Measurements from ENCODE around the gene EP400. TPM values are rescaled to one million over a fixed set of nuclear protein-coding genes. Genes with fewer than 3 reads are reported as not detected.

The EP400 gene
- total and polyA plus RNA-seq, 4 donors, result 14.4 to 50.6 (median 30.8) TPM

GRCh38 chr12:132029503-132030300, 80.0 kb downstream of the EP400 start:
- DNase-seq (ENCODE audit: low read depth in 4 of 6, low spot score in 6 of 6), result no peak
- WGBS (ENCODE audit: insufficient coverage), result 93% methylated on average over 22 of the region's 26 CpGs
- Histone ChIP-seq H3K9me3 (ENCODE audit: control insufficient read depth, insufficient read depth, low read length) (no peaks in the 10 kb centered on the region), H3K27me3 (ENCODE audit: control insufficient read depth, insufficient read depth, low read length) (no peaks in the 10 kb centered on the region), H3K4me1 (ENCODE audit: control insufficient read depth, insufficient read depth, low read length) (no peaks in the 10 kb centered on the region), H3K27ac (ENCODE audit: low read depth, low read length) (no peak overlapping the region), H3K4me3 (ENCODE audit: low read depth, low read length) (no peak overlapping the region), H3K36me3 (ENCODE audit: control insufficient read depth, insufficient read depth, low read length) (peaks cover 87% of the 10 kb centered on the region)

- Histone ChIP-seq H3K27me3 (ENCODE audit: control insufficient read depth, insufficient read depth, low read length) (no peaks in the 10 kb centered on the region), H3K4me1 (ENCODE audit: control insufficient read depth, insufficient read depth, low read length) (no peaks in the 10 kb centered on the region), H3K4me3 (ENCODE audit: low read depth, low read length) (no peak overlapping the region), H3K9me3 (ENCODE audit: control insufficient read depth, insufficient read depth, low read length) (no peaks in the 10 kb centered on the region), H3K27ac (ENCODE audit: low read depth, low read length) (no peak overlapping the region), H3K36me3 (ENCODE audit: control insufficient read depth, insufficient read depth, low read length) (peaks cover 88% of the 10 kb centered on the region)
- DNase-seq (ENCODE audit: low read depth in 4 of 6, low spot score in 6 of 6), result no peak
- 83% methylated on average over 2 of the region's 11 CpGs for WGBS (ENCODE audit: insufficient coverage)
Measured at GRCh38 chr12:132030367-132031038, 80.8 kb downstream of the EP400 start.

- 92% methylated on average over 1 of the region's 5 CpGs for WGBS (ENCODE audit: insufficient coverage)
- no peaks in the 10 kb centered on the region for H3K4me1 ChIP-seq (ENCODE audit: control insufficient read depth, insufficient read depth, low read length)
- H3K27ac ChIP-seq (ENCODE audit: low read depth, low read length), result no peak overlapping the region
- no peak overlapping the region for H3K4me3 ChIP-seq (ENCODE audit: low read depth, low read length)
- no peak for DNase-seq (ENCODE audit: low read depth in 4 of 6, low spot score in 6 of 6)
- H3K36me3 ChIP-seq (ENCODE audit: control insufficient read depth, insufficient read depth, low read length), result peaks cover 86% of the 10 kb centered on the region
- H3K27me3 ChIP-seq (ENCODE audit: control insufficient read depth, insufficient read depth, low read length), result no peaks in the 10 kb centered on the region
- H3K9me3 ChIP-seq (ENCODE audit: control insufficient read depth, insufficient read depth, low read length), result no peaks in the 10 kb centered on the region
Measured at GRCh38 chr12:132033627-132034026, 83.9 kb downstream of the EP400 start.

- no peaks in the 10 kb centered on the region for H3K9me3 ChIP-seq (ENCODE audit: control insufficient read depth, insufficient read depth, low read length)
- H3K4me3 ChIP-seq (ENCODE audit: low read depth, low read length), result no peak overlapping the region
- over 99% methylated on average over 30 of the region's 31 CpGs for WGBS (ENCODE audit: insufficient coverage)
- H3K27me3 ChIP-seq (ENCODE audit: control insufficient read depth, insufficient read depth, low read length), result no peaks in the 10 kb centered on the region
- H3K27ac ChIP-seq (ENCODE audit: low read depth, low read length), result no peak overlapping the region
- H3K36me3 ChIP-seq (ENCODE audit: control insufficient read depth, insufficient read depth, low read length), result peaks cover 82% of the 10 kb centered on the region
- no peaks in the 10 kb centered on the region for H3K4me1 ChIP-seq (ENCODE audit: control insufficient read depth, insufficient read depth, low read length)
- DNase-seq (ENCODE audit: low read depth in 4 of 6, low spot score in 6 of 6), result no peak
Measured at GRCh38 chr12:132036063-132036683, 86.4 kb downstream of the EP400 start.

DNA sequence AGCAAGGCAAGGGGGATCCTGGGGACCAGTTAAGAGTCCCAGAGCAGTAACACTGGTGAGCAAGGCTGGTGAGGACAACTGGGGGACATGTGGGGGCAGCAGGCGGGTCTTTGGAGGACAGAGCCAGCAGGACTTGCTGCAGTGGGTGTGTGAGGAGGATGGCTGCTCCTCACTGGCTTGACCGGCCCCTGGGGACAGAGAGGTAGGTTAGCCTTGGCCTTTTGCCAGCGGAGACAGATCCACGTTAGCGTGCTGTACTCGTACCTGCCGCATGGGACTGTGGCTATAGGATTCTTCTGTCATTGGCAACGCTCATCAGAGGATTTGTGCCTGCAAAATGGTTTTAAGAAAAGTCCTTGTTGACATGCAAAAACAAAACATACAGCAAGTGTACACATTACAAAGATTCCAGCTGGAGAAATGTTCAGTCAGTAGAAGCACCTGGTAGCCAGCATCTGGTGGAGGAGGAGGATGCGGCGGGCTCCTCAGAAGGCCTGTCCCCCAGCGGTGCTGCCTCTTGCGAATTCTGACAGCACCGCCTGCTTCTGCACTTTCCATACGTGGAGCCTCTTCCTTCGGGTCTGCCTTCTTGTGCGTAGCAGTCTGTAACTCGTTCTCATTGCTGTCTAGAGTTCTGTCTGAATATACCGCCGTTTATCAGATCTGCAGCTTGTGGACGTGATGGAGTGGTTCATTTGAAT, 91.3 kb downstream of the EP400 start:
- DNase-seq (ENCODE audit: low read depth in 4 of 6, low spot score in 6 of 6), result no peak
- Histone ChIP-seq H3K27me3 (ENCODE audit: control insufficient read depth, insufficient read depth, low read length) (no peaks in the 10 kb centered on the region), H3K4me1 (ENCODE audit: control insufficient read depth, insufficient read depth, low read length) (no peaks in the 10 kb centered on the region), H3K9me3 (ENCODE audit: control insufficient read depth, insufficient read depth, low read length) (no peaks in the 10 kb centered on the region), H3K27ac (ENCODE audit: low read depth, low read length) (no peak overlapping the region), H3K36me3 (ENCODE audit: control insufficient read depth, insufficient read depth, low read length) (peaks cover 73% of the 10 kb centered on the region), H3K4me3 (ENCODE audit: low read depth, low read length) (no peak overlapping the region)
- WGBS (ENCODE audit: insufficient coverage), result 92% methylated on average over 20 of the region's 20 CpGs

- 78% methylated on average over 1 of the region's 3 CpGs for WGBS (ENCODE audit: insufficient coverage)
- H3K4me1 ChIP-seq (ENCODE audit: control insufficient read depth, insufficient read depth, low read length), result no peaks in the 10 kb centered on the region
- no peaks in the 10 kb centered on the region for H3K9me3 ChIP-seq (ENCODE audit: control insufficient read depth, insufficient read depth, low read length)
- H3K27ac ChIP-seq (ENCODE audit: low read depth, low read length), result no peak overlapping the region
- H3K36me3 ChIP-seq (ENCODE audit: control insufficient read depth, insufficient read depth, low read length), result peaks cover 59% of the 10 kb centered on the region
- H3K27me3 ChIP-seq (ENCODE audit: control insufficient read depth, insufficient read depth, low read length), result no peaks in the 10 kb centered on the region
- DNase-seq (ENCODE audit: low read depth in 4 of 6, low spot score in 6 of 6), result no peak
- H3K4me3 ChIP-seq (ENCODE audit: low read depth, low read length), result no peak overlapping the region
Measured at GRCh38 chr12:132043216-132043615, 93.5 kb downstream of the EP400 start.

DNA sequence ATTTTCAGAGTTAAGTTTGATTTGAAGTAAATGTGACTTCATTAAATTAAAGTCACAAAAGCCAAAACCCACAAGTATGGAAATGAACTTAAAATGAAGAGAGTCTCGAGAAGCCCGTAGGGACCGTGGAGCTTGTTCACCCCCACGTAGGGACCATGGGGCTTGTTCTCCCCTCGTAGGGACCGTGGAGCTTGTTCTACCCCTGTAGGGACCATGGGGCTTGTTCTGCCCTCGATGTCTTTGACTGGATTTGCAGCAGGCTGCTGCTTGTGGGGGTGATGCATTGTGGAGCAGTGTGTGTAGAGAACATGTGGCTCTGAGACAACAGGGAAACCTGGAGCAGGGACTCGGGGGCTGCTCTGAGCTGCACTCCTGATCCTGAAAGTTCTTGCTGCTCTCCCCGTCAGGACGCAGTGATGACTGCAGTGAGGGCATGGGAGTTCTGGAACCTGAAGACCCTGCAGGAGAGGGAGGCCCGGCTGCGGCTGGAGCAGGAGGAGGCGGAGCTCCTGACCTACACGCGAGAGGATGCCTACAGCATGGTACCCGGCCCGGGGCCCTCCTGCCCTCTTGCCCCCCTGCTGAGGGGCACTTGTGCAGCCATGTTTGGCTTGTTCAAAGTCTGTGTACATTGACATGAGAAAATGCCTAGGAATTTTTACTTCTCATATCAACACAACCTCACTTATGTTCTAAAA, 94.2 kb downstream of the EP400 start:
- Histone ChIP-seq H3K27ac (ENCODE audit: low read depth, low read length) (no peak overlapping the region), H3K9me3 (ENCODE audit: control insufficient read depth, insufficient read depth, low read length) (no peaks in the 10 kb centered on the region), H3K27me3 (ENCODE audit: control insufficient read depth, insufficient read depth, low read length) (no peaks in the 10 kb centered on the region), H3K36me3 (ENCODE audit: control insufficient read depth, insufficient read depth, low read length) (peaks cover 54% of the 10 kb centered on the region), H3K4me3 (ENCODE audit: low read depth, low read length) (no peak overlapping the region), H3K4me1 (ENCODE audit: control insufficient read depth, insufficient read depth, low read length) (no peaks in the 10 kb centered on the region)
- DNase-seq (ENCODE audit: low read depth in 4 of 6, low spot score in 6 of 6), result no peak
- WGBS (ENCODE audit: insufficient coverage), result 83% methylated on average over 12 of the region's 17 CpGs

DNA sequence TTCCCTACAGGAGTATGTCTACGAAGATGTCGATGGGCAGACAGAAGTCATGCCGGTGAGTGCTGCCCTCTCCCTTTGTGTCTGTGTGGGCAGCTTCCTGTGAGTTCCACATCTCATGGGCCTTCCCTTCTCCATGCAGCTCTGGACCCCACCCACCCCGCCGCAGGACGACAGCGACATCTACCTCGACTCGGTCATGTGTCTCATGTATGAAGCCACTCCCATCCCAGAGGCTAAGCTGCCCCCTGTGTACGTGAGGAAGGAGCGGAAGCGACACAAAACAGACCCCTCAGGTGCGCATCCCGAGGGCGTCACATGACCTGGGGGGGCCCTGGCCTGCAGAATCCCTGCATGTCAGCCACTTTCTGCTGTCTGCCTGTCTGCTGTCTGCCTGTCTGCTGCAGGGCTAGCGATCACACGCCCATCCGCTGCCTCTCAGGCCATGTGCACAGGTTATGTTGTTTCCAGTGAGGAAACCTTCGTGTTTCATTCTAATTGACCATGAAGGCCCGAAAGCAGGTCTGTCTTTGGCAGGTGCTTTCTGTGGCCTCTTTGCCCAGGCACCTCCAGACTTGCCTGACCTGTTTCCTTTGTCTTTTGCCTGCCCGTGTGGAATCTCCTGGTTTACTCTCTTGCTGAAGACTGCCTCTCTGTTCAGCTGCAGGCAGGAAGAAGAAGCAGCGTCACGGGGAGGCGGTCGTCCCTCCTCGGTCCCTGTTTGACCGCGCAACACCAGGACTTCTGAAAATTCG, 95.1 kb downstream of the EP400 start:
- Histone ChIP-seq H3K4me1 (ENCODE audit: control insufficient read depth, insufficient read depth, low read length) (no peaks in the 10 kb centered on the region), H3K9me3 (ENCODE audit: control insufficient read depth, insufficient read depth, low read length) (no peaks in the 10 kb centered on the region), H3K4me3 (ENCODE audit: low read depth, low read length) (no peak overlapping the region), H3K36me3 (ENCODE audit: control insufficient read depth, insufficient read depth, low read length) (peaks cover 54% of the 10 kb centered on the region), H3K27ac (ENCODE audit: low read depth, low read length) (no peak overlapping the region), H3K27me3 (ENCODE audit: control insufficient read depth, insufficient read depth, low read length) (no peaks in the 10 kb centered on the region)
- DNase-seq (ENCODE audit: low read depth in 4 of 6, low spot score in 6 of 6), result no peak
- WGBS (ENCODE audit: insufficient coverage), result 97% methylated on average over 29 of the region's 29 CpGs
